Measurements from ENCODE around the gene STX16.

Gene STX16

DNA sequence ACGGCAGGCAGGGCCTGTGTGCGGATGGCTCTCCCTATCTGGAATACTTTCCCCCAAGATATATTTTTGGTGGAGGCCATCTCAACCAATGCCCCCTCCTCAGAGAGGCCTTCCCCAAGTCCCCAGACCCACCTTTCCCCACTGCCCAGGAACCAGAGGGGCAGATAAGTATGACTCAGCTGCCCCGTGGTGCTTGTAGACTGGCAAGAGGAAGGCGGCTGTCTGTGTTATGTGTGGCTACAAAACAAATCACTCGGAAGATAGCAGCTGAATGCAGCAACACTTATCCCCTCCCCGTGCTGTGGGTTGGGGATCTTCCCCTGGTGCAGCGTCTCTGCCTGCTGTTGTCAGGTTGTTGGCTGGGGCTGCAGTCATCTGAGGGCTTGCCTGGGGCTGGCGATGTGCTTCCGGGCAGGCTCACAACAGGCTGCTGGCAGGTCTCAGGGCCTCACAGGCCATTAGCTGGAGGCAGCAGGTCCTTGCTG, 48.6 kb downstream of the STX16 start:
- no peak for DNase-seq

DNA sequence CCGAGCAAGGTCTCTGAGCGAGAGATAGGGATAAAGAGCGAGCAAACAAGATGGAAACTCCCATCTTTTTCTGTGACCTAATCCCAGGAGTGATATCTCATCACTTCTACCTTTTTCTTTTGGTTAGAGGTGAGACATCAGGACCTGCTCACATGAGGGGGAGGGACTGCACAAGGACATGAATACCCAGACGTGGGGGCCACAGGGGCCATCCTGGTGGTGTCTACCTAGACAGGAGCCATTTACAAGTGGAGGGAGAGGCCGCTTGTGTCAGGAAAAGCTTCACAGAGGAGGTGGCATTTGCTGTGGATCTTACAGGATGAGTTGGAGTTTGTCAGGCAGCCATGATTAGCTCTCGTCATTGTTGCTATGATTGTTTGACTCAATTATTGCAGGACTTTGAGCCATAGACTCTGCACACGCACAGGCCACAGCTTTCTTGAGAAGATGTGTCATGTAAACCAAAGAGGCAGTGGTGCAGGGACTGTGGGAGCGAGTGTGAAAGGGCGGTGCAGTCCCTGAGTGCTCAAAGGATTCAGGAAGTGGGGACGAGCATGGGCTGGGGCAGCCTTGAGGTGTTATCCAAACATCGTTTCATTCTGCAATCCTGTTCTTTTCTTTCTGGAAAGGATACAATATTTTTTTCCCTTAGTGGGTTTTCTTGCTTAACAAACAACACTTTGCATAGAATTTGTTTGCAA, 49.2 kb downstream of the STX16 start:
- no peak for DNase-seq

DNA sequence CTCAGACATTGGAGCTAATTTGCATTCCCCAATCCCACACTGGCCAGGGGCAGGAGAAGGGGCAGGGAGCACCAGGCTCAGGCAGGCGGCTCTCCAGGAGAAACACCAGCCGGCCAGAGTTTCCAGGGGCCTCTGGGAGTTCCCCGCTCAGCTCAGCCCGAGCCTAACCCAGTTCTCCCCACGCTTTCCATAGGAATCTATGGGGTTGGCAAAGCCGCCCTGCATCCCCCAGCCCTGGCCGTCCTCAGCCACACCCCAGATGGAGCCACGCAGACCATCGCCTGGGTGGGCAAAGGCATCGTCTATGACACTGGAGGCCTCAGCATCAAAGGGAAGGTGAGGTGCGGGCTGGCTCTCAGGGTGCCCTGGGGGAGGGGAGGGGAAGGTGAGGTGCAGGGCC, 49.7 kb downstream of the STX16 start:
- DNase-seq = no peak

DNA sequence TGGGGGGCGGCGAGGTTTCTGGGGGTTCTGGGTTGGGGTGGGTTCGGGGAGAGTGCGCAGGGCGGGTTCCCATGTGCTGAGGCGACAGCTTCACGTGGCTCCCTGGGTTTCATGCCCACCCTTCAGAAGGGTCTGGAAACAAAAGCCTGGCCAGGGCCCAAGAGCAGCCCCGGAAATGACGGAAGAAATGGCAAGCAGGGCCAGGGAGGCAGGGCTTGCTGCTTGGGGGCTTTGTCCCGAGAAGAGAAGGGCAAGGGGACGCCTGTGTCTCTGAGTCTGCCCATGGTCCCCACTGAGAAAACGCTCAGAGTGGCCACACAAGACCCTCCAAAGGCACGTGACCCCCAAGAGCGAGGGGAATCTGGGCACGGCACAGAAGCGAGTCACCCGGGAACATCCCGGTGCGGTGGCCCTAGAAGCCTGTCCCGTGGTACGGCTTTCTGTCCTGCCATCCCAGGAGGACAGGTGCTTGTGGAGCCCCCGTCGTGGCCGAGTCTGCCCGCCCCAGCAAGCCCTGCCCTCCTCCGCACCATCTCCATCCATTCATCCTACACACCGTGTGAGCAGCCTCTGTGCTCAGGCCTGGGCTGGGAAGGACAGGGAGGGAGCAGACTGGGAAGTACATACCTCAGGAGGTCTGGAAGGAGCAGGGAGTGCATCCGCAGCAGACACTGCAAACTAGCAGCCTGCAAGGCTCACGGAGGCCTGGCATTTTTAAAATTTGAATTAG, 50.5 kb downstream of the STX16 start:
- DNase-seq = no peak

DNA sequence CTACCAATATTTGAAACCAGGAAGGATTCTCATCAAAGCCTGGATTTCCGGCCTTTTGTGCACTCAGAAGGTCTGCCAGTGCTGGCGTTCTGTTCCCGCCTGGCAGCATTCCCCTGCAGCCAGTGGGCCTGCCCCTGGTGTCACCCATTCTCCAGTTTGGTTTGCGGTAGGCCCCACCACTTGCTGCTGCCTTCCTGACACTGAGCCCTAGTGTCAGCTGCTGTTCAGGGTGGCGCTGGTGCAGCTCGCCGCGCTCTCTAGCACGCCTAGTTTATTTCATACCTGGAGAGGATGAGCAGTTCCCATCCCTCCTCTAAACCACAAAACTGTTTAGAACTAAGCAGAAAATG, 51.1 kb downstream of the STX16 start:
- no peak for DNase-seq

DNA sequence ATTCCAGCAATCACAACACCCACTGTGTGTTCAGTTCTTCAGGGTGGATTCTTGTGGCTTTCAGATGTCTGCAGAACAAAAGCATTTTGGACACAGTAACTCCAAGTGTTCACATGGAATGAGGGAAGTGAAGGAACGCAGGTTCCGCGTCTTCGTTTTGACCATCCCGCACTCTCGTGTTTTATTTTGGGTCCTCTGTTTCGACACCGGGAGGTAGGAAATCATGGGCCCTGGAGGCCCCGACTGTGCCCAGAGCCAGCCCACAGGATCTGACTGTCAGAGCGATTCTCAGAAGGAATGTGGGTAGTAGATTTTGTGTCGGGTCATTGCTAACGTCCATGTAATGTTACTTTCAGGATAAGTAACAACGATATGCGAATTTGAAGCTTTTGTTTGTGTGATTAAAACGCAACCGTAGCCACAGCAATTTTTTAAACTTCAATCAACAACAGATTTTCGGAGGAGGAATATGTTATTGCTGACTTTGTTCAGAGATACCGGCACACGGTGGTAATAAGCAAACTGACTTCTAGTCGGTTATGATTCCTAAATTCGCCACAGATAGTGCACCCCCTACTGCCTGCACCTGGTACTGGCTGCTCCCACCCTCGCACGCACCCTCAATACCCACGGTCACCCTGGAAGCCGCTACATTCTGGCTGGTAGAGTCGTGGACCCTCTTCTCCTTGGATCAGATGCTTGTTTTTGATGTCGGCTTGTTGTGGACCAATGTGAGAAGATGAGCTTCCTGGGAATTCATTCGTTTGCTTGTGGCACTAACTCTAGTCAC, 52.0 kb downstream of the STX16 start:
- no peak for DNase-seq

DNA sequence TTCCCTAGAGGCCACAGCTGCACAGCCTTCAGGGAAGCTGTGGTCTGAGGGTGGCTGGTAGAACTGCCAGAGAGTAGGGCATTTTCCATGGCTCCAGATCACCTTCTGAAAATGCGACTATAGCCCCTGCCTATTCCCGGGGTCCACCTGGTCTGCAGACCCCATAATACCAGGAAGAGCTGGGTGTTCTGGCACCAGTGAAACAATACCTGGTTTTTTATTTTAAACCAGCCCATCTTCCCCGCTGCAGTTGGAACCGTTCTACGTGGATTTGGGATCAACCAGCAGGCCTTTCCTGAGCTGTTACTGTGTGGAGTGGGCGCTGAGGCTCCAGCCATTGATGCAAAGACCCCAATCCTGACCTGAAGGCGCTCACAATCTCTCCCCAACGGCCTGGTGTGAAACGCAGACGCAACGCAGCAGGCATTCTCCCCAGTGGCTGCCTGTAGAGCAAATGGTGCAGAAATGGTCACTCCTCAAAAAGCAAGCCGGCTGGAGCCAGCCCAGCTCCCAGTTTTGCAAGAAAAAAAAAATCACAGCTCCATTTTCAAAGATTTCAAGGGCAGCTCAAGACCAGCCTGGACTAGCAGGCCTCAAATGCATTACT, 52.8 kb downstream of the STX16 start:
- DNase-seq = no peak

DNA sequence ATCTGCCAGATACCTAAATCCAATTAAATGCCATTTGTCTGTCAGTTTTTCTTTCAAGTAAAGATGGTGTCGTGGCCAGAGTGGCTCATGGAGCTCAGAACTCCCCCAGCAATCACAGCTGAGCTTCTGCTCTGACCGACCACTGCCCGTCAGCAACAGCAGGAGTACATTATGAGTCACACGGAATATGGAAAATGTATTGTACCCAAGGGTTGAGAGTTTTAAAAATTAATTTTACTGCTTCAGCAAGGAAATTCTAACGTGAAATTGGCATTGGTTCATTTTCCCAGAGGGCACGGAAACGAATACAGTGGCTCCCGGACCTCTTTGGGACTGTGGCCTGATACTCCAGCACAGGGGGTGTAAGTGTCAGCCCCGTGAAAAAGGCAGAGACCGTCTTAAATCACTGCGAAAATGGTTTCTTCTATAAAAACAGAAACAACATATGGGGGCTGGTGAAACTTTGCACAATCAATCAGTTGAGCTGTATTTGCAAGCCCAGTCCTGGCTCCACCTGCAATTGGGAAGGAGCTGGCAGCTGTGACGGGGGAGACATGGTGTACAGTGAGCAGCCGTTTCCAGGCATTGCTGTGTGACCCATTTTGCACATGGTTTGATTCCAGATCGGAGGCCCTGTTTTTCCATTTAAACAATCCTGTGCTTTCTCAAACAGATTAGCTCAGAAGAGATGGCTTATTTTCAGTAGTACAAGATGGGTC, 54.3 kb downstream of the STX16 start:
- no peak for DNase-seq

DNA sequence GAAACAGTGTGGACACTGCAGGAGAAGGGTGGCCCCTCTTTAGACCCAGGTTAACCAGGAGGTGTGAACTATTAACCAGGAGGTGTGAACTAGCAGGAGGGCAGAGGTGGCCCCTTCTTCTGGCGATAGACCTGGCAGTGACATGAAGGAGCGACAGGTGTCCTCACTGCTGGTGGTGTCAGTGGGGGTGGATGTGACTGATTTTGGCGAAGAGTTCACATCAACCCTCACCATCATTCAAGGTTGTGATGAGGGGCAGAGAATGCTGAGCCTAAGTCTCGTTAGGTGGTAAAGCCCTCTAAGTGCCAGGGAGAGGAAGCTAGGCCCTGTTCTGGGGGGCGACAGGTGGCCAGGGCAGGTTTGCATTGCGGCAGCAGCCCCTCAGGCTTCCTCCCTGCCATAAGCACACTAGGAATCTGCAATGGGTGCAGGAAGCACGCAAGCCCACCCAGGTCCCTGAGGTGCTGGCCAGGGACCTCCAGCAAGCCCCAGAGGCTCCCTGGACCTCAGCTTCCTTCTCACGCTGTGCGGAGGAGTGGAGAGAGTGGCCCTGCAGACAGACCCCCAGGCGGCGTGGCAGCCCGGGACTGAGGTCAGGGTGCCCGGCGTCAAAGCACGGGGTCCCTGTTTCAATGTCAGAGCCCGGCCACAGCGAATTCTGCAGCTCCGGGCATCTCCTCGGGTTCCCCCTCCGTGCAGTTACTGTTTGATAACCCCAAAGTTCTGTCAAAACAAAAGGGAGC, 55.2 kb downstream of the STX16 start:
- no peak for DNase-seq

DNA sequence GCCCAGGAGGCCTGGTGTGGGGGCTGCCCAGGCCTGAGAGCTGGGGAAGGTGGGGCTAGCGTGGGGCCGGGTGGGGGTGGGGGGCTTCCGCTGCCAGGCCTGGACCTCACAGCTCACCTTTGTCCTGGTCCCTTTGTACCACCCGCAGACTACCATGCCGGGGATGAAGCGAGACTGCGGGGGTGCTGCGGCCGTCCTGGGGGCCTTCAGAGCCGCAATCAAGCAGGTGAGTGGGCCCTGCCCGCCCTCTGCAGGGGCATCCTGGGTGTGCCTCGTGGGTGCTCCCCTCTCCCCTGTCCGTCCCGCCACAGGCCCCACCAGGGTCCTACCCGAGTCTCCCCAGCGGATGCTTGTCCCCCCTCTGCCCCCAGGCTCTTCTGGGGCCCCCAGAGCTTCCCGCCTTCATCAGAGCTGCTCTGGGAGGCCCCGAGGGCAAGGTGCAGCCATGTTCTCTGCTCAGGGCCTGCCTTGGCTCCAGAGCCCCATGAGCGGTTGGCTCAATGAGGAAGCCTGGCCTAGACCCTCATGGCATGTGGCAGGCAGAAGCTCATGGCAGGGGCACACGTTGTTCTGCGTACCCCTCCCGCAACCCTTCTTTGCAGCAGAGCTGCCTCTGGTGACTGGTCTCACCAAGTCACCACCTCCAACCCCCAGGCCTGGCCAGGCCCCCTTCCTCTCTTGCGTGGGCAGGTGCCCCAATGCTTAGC, 56.0 kb downstream of the STX16 start:
- DNase-seq = no peak

DNA sequence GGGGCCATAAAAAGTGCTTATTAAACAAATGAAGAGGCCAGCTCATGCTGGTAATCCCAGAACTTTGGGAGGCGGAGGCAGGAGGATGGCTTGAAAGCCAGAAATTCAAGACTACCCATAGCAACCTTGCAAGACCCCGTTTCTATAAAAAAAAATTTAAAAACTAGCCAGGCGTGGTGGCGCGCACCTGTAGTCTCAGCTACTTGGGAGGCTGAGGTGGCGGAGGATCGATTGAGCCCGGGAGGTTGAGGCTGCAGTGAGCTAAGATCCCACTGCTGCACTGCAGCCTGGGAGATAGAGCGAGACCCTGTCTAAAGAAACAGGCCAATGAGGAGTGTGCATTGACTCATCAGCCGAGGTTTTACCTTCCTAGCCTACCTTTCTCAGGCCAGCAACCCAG, 56.7 kb downstream of the STX16 start:
- no peak for DNase-seq

DNA sequence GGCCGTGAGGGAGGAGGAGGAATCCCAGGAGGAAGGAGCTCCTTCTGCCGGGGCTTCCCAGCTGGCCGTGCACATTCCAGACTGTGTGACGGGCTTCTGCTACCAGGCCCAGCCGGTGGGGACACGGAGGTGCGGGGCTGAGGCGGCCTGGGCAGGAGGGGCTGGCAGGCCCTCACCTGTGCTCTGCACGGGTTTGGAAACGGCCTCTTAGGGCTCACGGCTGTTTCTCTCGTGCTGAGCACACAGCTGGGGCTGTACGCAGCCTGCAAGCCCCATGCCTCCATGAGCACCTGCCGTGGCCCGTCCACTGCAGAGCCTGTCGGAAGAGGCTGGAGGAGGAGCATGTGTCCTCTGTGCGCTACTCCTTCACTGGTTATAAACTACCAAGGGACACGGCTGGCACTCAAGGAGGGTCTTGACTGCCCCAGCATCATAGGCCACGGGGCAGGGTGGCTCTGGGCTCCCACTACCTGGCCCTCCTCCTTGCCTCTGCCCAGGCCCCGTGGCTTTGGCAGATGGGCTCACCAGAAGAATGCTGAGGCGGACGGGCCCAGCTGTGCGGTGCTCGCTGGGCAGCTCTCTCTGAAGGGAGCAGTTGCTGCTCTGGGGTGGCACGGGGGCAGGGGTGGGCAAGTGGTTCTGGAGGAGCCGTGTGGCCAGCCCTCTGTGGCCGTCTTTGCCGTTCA, 57.3 kb downstream of the STX16 start:
- DNase-seq = no peak

DNA sequence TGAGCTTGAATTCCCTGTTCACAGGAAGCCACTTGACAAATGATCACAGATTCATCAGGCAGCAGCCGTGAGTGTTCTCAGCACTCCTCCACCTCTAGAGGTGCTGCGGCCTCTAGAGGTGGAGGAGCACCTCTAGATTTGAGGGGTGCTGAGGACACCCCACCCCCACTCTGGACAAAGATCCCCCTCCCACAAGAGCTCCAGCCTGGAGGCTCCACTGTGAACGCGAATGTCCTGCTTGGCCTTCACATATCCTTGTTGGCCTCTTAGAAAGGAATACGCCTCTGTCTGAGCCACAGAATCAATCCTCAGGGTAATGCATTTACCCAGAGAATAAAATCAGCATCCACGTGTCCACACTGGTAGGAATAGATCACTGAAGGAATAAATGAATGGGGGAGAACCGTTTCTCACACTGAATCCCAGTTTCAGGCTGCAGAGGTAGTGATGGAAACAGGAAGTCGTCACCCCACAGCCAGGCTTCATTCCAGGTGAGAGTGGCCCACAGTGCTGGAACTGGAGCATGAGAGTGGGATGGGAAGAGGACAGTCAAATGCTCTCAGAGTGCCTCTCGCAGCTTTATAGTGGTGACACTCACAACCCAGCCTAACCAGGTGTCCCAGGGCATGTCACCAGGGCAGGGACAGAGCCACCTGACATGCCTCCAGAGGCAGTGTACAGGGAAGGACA, 58.1 kb downstream of the STX16 start:
- no peak for DNase-seq

DNA sequence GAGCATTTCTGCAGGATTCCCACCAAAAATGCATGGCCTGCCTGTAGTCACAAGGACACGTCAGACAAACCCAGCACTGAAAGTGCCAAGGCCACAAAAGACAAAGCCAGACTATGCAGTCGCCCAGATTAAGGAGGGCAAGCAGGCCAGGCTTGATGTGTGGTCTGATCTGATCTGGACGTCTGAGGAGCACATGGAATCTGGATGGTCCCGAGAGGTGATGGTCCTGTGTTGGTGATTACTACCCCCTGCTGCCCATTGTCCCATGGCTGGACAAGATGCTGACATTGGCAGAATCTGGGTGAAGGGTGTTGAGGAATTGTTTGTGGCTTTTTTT, 58.6 kb downstream of the STX16 start:
- no peak for DNase-seq

DNA sequence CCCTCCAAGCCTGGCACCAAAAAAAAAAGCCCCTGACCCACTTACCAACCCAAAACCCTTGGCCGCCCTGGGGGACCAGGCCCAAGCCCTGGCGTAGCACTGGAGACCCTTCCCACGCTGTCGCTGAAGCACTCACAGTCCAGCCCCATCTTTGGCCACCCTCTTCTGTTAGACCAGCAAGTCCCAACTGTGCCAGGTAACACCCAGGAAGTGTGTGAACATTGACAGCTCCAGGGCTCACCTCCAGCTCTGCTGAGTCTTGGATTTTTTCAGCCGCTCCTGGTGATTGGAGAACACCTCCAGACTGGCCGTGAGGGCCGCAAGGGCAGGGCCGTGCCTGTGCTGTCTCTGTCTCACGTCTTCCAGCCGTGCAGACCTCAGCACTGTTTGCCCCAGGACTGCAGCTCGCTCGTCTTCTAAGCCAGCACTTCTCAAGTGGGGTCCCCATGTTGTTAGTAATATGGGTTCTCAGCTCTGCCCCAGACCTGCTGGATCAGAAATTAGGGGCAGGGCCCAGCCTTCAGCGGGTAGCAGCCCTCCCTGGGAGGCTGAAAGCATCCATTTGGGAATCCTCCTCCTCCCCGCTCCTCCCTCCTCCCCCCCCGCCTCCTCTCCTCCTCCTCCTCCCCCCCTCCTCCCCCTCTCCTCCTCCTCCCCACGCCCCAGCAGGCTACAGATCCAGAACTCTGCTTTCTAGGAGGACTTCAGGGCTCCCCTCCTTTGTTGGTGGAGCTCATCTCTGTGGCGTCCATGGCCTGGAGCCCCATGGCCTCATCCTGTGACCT, 59.6 kb downstream of the STX16 start:
- no peak for DNase-seq

DNA sequence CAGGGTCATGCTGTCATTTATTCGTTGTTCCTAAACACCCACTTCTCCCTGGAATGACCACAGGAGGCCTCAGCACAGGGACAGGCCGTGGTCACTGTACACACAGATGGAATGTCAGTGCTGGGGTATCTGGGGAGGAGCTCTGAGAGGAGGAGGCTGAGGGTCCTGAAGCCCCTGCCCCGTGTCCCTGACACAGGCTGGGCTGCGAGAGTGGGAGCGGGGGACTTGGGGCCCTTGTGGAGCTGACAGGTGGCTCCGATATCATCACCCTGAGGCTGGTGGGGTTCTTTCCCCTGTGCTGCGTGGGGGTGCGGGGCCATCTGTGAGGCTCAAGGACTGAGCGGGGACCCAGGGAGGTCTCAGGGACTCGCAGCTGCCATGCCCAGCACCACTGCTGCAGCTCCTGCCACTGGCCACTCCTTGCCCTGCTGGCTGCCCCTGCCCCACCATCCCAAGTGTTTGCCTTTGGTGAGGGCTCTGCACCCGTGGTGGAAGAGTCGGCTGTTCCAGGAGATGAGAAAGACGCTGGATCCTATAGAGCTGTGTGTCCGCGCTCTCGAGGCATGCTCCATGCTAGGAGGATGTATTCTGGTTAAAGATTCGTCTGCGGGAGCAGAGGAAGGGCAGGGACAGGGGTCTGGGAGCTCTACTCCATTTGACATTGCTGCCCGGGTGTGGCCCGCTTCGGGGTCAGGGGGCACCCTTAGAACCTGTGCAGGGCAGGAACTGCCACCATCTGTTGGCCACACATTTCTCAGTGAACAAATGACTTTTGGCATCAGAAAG, 60.4 kb downstream of the STX16 start:
- no peak for DNase-seq

DNA sequence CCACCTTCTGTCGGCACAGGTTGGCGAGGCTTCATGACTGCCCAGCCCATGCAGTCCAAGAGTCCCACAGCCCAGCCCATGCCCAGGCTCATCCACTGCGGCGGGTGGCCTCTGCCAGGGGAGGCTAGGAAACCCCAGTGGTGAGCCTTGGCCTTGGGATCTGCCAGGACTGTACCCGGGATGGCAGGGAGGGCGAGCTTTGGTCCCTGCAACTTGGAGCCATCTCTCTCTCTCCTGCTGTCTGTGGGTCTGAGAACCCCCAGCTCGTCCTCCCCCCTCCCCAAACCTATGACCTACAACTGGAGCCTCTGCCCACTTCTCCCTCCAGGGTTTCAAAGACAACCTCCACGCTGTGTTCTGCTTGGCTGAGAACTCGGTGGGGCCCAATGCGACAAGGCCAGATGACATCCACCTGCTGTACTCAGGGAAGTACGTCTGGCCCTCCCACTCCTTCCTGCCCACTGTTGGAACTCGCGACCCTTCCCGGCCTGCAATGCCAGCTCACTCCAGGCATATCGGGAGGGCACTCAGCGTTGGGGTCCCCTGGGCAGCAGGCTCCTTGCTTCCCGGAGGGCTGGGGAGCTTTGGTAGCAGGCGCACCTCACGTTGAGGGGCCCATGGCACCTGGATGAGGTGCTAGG, 61.2 kb downstream of the STX16 start:
- no peak for DNase-seq
